GM19395 (cell line): ENCODE results near the gene TTR.

Source experiments
- ATAC-seq: cut with Tn5 transposase; IDR thresholded peaks from one replicate; pipeline ENCODE4 v1.9.1; 2021; ENCODE audit warnings: mild to moderate bottlenecking, moderate library complexity; ENCODE audit not compliant: unreplicated experiment

Gene TTR

DNA sequence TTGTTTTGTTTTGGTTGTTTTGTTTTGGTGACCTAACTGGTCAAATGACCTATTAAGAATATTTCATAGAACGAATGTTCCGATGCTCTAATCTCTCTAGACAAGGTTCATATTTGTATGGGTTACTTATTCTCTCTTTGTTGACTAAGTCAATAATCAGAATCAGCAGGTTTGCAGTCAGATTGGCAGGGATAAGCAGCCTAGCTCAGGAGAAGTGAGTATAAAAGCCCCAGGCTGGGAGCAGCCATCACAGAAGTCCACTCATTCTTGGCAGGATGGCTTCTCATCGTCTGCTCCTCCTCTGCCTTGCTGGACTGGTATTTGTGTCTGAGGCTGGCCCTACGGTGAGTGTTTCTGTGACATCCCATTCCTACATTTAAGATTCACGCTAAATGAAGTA is at the start of gene TTR:
TTR (plus strand) TSS at position 250 of the 400 bp plus-strand sequence; CDS start at position 276, 26 bp downstream.
- no peak for ATAC-seq

- ATAC-seq, result no peak
Observed at GRCh38 chr18:31546476-31546875, 45.2 kb upstream of the TTR start.

DNA sequence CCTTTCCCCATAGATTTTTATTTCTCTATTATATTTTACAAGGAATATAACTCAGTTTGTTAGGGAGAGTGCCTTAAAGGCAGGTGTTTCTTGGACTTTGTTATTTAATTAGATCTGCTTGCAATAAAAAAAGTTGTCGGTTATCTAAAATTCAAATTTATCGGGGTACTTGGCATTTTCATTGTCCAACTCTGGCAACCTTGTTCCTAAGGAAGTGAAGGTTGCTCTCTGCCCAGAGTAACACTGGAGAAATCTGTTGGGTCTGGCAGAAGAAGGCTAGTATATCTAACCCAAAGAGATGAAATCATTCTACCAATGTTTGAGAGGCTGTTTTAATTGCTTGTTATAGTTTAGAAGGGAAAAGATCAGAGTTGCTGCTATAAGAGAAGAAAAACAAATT is 42.8 kb upstream of the TTR start:
- no peak for ATAC-seq

GRCh38 chr18:31549416-31549815 is 42.3 kb upstream of the TTR start:
- no peak for ATAC-seq

GRCh38 chr18:31551883-31552282 is 39.8 kb upstream of the TTR start:
- ATAC-seq, result no peak

- ATAC-seq, result no peak
Observed at GRCh38 chr18:31553800-31554199, 37.9 kb upstream of the TTR start.

GRCh38 chr18:31554776-31555175 is 36.9 kb upstream of the TTR start:
- ATAC-seq, result no peak

DNA sequence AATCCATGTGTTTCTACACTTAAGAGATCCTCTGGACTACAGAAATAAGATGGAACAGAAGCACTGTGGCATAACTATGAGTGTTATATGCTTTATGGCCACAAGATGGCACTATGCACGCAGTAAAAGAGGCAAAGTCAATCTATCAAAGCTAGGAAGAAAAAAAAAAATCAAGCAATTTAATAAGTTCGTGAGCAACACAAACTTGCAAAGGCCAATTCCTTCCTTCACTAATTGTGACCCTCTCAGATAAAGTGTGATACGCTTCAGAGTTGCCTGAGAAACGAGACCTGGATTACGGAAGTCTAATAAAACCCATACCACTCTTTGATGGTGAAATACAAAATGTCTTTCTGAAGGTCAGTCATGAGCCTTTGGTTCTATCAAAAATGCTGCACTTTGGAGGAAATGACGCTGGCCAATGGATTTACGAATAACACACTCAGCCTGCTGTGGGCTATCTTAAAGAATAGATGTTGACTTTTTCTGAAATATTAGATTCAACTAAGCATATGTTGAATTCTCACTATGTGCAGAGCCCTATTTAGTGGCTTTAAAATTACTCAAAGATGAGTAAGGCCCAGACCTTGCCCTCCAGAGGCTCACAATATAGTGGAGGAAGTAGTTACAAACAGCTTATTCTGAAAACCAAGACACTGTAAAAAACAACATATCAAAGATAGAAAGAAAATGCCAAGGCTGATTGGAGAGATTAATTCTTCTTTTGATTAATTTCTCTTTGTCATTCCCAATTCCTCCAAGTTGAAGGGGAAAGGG is 35.5 kb upstream of the TTR start:
- ATAC-seq, result peak; percentile 81

GRCh38 chr18:31557446-31557845 is 34.2 kb upstream of the TTR start:
- no peak for ATAC-seq

- ATAC-seq, result no peak
Observed at GRCh38 chr18:31558567-31558966, 33.1 kb upstream of the TTR start.

DNA sequence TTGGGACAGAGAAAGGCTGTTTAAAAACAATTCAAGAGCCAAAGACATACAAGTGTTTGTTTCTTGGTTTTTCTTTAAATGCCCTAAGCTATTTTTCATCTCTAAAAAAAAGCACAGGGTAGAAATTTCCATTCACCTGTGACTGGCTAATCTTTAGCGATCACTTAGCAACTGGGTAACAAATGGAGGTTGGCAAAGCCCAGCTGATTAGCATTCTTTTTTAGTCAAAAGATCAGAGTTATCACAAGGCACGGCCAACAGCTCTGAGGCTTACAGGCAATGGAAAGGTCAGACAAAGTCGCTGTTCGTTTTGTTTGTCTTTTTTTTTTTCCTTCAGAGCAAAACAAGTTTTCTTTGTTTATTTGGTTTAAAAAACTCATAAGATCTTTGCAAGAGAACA is 29.0 kb upstream of the TTR start:
- ATAC-seq, result no peak

DNA sequence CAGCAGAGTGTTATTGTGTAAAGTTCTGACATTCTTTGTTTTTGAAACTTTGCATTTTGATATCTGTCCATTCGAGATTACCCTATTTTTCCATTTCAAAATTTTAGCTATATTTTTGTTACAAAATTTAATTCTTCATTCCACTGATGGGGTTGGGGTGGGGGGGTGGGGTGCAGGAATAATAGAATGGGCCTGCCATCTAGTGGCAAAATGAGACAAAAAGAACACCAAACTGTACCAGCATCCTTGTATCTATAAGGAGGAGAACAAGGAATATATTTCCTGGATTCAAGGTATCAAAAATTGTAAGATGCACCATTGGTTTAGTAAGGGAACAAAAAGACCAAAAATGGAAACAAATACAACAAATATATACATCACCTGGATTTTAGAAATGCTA is 27.9 kb upstream of the TTR start:
- ATAC-seq, result no peak

DNA sequence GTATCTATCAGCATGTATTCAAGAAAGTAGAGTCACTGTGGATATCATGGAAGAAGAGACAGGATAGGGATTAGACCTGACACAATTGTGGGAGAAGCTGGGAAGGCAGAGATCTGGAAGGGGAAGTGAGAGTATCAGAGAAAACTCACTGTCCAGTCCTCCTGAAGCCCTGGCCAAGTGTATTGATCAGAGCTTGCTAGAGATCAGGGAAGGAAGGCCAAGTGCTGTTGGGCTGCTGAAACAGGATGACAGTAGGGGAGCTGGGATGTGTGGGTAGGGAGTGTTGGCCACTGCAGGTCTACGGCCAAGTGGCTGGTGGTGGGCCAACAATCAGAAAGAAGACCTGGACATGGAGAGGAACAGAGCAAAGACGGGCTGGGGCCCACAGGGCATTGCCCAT is 26.3 kb upstream of the TTR start:
- ATAC-seq, result no peak

- ATAC-seq, result no peak
Observed at GRCh38 chr18:31565782-31566512, 25.7 kb upstream of the TTR start.

DNA sequence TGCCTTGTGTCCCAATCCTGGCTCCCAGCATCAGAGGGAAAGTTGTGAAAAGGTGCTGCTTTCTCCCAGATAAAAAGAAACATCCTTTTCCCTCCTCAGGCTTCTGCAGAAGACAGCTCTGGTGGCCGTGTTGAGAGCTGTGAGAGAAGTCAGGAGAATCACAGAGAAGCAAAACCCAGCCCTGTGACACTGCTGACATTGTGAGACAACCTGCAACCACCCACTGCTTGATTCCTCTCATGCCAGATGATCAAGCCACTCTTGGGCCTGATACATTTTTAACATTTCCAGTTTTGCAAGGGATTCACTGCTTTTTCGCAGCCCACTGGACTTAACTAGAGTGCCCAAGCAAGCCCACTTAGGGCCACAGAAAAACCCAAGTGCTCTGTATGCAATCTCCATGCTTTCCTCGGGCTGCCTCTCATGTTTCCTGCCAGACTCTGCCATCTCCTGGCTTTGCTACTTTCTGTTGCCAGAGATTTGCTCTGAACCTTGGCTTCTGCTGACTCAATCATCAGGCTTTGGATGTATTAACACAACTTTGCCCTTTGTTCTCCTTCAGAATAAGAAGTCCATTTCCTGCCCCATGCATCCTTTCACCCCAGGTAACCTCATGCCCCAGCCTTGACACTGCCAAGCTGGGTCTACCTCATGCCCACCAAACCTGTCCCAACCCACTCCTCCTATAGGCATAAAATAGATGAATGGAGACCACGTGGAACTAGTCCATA is 24.9 kb upstream of the TTR start:
- no peak for ATAC-seq

DNA sequence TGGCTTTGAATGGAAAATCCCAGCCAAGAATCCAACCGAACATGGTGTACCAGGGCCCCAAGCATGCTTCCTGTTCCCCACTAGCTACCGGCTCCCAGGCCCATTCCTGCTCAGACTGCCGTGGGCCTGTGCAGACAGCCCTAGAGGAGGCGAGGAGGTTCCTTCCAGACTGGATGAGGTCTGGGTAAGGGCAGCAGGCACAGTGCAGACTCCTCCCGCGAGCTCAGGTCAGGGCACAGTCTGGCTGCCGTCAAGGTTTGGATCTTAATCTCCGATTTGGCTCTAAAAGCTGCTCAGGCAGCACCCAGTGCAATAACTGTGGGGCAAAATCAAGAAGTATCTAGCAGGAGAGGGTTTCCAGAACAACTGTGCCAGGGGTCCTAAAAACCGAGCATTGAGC is 19.3 kb upstream of the TTR start:
- no peak for ATAC-seq

- no peak for ATAC-seq
Observed at GRCh38 chr18:31573051-31573450, 18.6 kb upstream of the TTR start.

DNA sequence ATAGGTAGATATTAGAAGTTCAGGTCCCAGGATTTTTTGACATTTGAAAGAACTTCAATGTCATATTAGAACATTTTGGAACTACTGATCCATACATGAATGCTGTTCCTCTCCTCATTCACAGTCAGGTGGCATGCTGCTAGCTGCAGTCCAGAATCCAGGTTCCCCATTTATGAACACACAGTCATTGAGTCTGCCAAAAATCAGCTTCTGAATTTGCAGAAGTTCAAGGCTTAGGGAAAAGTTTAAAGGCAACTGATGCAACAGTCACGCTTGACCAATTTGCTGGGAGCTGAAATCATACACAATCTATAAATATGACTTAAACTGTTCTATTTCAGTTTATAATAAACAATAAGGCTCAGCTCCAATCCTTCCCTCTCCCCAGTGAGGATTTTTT is 17.3 kb upstream of the TTR start:
- no peak for ATAC-seq

GRCh38 chr18:31575515-31576257 is 16.0 kb upstream of the TTR start:
- no peak for ATAC-seq

GRCh38 chr18:31576670-31577069 is 15.0 kb upstream of the TTR start:
- peak; percentile 49 for ATAC-seq

- peak; percentile 29 for ATAC-seq
Observed at GRCh38 chr18:31577195-31577594, 14.5 kb upstream of the TTR start.
